ENCODE results near the gene SLC25A42.
"Not testable (repeated sequence)": the region's sequence is repeated elsewhere in the genome, so short reads cannot be mapped to it uniquely, and the experiment has no call there.

SLC25A42 gene

DNA sequence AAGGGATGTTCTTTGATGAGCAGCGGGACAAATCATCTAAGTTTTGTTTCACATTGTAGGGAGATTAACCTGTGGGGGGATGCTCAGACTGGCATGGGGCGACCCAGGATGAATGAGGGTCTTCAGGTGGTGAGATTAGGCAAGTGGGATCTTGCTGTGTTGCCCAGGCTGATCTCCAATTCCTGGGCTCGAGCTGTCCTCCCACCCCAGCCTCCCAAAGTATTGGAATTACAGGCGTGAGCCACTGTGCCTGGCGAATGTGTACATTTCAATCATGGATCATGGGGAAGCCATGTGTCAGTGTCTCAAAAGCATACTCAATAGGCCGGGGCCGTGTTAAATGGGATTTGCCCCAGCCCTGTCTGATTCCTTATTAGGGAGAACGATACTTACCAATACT, 8.1 kb downstream of the SLC25A42 start:
- DNase-seq = no peak

- no peak for DNase-seq
Measured at GRCh38 chr19:19074196-19074882, 10.5 kb downstream of the SLC25A42 start.

- no peak for DNase-seq
Measured at GRCh38 chr19:19075126-19075525, 11.3 kb downstream of the SLC25A42 start.

GRCh38 chr19:19076476-19076875, 12.7 kb downstream of the SLC25A42 start:
- DNase-seq = no peak

- no peak for DNase-seq
Measured at GRCh38 chr19:19077103-19077502, 13.3 kb downstream of the SLC25A42 start.

- DNase-seq = no peak
Measured at GRCh38 chr19:19078801-19079200, 15.0 kb downstream of the SLC25A42 start.

GRCh38 chr19:19079571-19079970, 15.8 kb downstream of the SLC25A42 start:
- no peak for DNase-seq

GRCh38 chr19:19081642-19082151, 17.9 kb downstream of the SLC25A42 start:
- DNase-seq = no peak

- no peak for DNase-seq
Measured at GRCh38 chr19:19083413-19084178, 19.8 kb downstream of the SLC25A42 start.

- no peak for DNase-seq
Measured at GRCh38 chr19:19087676-19088075, 23.9 kb downstream of the SLC25A42 start.

DNA sequence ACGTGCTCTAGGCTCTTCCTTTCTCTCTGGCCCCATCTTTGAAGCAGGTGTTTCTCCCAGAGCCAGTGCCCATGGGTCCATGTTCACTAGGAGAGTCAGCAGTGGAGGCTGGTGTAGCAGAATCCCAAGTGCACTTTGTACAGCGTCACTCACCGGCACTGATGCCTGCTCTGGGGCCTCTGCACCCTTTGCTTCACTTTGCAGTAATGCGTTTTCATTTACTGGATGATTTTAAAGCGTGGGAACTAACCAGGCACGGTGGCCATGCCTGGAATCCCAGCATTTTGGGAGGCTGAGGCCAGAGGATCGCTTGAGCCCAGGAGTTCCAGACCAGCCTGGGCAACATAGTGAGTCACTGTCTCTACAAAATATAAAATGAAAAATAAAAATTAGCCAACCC, 30.7 kb downstream of the SLC25A42 start:
- DNase-seq = no peak

DNA sequence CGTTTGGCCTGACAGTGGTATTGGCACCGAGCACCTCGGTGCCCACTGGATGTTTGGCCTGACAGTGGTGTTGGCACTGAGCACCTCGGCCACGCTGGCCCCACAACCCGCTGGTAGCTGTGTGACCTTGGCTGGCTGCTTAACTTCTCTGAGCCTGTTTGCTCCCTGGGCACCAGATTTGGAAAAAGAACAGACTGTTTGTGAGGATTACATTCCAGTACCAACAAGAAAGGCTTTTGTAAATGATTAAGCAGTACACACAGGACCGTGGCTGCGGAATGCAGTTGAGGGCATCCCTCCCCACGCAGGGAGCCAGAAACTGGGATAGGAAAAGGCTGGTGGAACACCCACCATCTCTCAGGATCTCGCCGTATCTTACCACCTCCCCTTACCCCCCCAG, 31.9 kb downstream of the SLC25A42 start:
- no peak for DNase-seq

- no peak for DNase-seq
Measured at GRCh38 chr19:19096641-19097627, 33.1 kb downstream of the SLC25A42 start.

DNA sequence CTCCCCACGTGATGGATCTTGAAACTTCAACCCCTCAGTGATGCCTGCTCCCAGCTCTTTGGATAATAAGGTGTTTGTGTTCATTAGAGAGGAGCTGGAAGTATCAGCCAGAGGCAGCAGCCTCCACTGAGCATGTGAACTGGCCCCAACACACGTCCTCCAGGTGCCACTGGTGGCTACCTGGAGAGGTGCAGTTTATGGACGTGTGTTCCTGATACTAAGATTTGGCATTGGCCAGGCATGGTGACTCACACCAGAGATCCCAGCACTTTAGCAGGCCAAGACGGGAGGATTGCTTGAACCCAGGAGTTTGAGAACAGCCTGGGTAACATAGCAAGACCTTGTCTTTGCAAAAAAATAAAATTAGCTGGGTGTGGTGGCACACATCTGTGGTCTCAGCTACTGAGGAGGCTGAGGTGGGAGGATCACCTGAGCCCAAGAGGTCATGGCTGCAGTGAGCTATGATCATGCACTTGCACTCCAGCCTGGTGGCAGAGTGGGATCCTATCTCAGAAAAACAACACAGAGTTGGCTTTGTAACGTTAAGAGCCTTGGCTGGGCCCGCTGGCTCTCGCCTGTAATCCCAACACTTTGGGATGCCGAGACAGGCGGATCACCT, 34.4 kb downstream of the SLC25A42 start:
- no peak for DNase-seq

DNA sequence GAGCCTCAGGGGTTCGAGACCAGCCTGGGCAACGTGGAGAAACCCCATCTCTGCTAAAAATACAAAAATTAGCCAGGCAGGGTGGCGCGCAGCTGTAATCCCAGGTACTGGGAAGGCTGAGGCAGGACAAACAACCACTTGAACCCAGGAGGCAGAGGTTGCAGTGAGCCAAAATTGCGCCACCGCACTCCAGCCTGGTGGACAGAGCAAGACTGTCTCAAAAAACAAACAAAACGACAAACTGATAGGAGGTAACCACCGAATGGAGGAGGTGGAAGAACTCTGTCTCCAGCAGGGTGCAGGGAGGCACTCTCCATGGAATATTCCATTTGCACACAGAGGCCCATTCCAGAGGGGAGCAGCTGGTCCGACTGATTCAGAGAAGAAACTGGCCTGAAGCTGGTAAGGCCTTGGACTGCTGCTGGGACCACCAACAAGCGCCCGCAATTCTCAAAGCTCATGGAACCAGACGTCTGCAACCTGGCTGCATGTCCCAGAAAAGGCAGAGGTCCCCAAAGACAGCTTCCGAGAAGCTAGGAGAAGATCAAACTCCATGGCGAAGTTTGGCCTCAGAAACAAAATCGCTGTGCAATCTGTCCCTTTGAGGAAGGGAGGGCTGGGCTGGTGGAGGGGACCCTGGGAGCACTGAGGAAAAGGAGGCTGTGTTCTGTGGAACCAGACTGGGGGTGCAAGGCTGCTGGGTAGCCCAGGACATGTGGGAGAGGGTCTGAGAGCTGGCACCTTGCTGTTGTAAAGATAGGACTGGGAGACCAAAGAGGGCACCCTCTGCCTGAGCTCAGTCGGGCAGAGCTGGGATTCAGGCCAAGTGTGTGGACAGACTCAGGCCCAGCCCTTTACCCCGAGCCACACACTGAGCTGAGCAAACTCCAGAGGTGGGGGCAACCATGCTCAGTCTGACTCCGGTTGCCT, 35.2 kb downstream of the SLC25A42 start:
- no peak for DNase-seq

- no peak for DNase-seq
Measured at GRCh38 chr19:19101540-19101939, 37.7 kb downstream of the SLC25A42 start.

GRCh38 chr19:19102566-19102965, 38.8 kb downstream of the SLC25A42 start:
- not testable (repeated sequence) for DNase-seq

GRCh38 chr19:19103167-19103566, 39.4 kb downstream of the SLC25A42 start:
- DNase-seq = no peak

- no peak for DNase-seq
Measured at GRCh38 chr19:19105365-19106055, 41.7 kb downstream of the SLC25A42 start.

- no peak for DNase-seq
Measured at GRCh38 chr19:19106056-19106551, 42.3 kb downstream of the SLC25A42 start.

DNA sequence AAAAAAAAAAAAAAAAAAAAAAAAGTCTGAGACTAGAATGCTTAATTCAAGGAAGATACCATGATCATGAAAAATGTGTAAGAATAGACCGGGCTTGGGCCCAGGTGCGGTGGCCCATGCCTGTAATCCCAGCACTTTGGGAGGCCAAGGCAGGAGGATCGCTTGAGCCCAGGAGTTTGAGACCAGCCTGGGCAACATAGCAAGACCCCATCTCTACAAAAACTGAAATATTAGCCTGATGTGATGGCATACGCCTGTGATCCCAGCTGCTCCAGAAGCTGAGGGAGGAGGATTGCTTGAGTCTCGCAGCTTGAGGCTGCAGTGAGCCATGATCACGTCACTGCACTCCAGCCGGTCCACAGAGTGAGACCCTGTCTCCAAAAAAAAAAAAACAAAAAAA, 43.1 kb downstream of the SLC25A42 start:
- not testable (repeated sequence) for DNase-seq

Measured in kidney glomerular epithelial cell (primary cell).